GM18511 (cell line): ENCODE measurements around the gene KIDINS220.

Experiments
- ATAC-seq: cut with Tn5 transposase; IDR thresholded peaks from one replicate; pipeline ENCODE4 v1.9.1; 2021; ENCODE audit warnings: mild to moderate bottlenecking, moderate library complexity; ENCODE audit not compliant: unreplicated experiment

The KIDINS220 gene

DNA sequence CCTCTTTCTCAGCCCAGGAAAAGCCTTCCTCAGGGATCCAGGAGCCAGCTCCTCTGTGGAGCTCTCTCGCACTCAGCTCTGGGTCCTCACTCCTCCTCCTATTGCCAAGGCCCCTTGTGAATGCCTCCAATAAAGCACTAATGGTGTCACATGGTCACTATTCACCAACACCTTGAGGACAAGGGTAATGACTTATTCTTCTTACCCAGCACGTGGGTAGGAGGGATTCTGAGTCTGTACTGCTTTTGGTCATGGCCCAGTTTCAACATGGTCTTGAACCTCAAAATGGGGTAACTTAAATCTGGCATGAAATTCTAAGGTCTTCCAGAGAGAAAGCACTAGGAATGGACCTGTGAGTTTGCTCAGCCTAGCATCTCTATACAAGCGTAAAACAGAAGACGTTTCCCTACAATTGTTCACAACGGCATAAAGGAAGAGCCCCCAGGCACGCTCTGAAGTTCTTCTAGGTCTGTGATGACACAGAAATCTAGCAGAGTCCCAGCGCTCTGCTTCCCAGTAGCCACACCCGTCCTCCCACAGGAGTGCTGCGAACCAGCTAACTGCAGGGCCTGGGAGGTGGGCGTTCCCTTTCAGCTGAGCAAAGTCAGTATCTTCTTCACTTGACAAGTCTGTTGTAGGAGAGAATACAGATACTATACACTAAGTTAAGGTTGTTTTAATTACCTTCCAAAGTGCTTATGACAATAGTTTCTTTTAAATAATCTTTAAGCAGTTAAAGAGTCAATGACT lies 14.6 kb upstream of the KIDINS220 start:
- no peak for ATAC-seq

DNA sequence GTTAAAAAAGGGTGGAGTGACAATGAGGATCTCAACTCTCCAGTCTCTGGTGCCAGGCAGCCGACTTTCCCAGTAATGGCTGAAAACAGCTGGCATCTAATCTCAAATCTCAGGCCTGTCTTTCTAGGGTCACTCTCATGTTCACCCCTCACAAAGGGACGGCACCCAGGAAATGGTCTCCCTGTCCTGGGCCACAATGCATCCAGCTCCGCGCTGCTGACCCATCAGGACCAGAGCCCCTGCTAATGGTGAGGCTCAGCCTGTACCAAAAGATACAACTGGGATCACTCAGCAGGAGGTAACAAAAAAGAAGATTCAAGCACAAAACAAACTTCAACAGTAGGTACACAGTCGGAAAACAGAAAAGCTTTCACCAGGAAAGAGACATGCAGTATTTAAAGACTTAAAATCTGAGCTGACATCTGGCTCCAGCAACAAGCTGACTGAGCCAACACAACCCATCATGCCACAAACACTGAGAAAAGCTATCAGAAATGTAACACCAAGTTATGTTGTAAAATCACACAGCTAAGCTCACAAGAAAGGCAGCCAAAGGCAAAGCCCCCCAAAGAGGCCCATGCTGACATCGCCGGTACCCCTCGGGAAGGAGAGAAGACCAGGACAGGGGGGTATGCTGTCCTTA lies 13.6 kb upstream of the KIDINS220 start:
- ATAC-seq = no peak

DNA sequence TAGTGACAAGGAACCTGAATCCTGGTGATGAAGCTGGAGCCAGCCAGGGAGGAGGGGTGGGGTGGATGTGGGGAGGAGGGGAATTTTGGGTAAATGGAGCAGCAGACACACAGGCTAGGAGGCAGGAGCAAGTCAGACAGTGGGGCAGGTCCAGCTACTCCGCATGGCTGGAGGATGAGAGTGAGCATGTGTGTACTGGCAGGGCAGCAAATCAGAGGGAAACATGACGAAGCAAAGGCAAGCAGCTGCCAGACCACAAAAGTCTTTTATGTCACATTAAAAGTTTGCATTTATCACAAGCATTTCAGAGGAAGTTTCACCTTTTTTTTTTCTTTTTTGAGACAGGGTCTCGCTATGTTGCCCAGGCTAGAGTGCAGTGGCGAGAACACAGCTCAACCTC lies 11.9 kb upstream of the KIDINS220 start:
- no peak for ATAC-seq

DNA sequence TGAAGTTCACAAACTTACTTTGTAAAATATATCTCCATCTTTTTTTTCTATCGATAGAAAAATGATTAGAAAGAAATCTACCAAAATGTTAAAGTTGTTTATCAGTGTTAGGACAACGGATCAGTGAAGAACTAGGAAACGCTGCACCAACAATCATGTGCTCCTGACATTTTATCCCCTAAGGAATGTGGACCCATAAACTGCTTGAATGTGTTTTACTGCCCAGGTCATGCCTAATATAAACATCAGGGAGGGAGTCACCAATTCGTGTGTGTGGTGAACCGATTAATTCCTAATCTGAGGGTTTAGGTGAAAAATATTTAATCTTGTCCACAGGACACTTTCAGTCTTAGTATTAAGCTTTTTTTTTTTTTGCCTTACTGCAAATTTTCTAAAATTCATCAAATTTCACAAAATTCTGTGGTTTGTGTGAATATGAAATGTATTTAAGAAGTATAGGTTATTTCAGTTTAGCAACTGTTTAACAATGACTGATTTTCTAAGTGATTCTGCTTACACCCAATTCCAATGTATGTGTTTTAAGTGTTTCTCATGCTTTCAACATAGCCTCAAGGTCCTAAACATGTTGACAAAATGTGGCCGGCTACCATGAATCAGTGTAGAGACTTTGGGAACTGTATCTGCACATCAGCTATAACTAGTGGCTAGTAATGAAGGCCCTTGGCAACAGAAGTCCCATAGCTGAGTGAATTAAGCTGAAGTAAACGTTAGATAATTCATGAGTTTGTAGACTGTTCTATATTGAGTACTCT lies 11.1 kb upstream of the KIDINS220 start:
- no peak for ATAC-seq

DNA sequence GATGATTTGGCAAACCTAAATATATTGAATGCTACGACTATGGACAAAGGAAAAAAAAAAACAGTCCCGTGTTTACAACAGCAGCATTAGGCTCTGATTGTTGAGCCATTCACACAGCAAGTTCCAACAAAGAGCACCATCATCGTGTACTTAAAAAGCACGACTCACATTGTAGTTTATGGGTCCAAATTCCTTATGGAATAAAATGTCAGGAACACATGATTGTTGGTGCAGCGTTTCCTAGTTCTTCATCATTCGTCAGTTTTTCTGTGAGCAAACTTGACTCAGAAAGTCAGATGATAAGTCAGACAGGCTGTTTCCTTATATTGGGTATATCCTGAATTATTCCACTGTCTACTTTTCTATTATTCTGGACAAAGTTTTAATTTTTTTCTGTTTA lies 10.0 kb upstream of the KIDINS220 start:
- ATAC-seq = no peak

DNA sequence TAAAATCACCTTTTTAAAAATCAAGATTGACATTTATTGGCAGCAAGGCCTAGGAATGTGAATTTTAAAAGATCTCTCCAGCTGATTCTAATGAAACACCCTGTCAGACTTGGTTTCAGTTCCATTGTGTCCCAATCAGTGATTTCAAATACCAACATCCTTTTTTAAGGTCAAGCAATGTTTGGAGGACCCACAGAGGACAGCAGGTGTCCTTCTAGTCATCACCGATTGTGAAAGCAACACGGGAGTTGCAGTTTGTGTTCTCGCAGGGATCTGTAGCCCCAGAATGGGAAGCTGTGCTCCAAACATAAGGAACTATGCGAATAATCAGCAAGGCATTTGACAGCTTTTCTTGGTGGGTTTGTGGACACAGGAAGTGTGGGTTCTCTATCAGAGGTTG lies 4.5 kb upstream of the KIDINS220 start:
- no peak for ATAC-seq

DNA sequence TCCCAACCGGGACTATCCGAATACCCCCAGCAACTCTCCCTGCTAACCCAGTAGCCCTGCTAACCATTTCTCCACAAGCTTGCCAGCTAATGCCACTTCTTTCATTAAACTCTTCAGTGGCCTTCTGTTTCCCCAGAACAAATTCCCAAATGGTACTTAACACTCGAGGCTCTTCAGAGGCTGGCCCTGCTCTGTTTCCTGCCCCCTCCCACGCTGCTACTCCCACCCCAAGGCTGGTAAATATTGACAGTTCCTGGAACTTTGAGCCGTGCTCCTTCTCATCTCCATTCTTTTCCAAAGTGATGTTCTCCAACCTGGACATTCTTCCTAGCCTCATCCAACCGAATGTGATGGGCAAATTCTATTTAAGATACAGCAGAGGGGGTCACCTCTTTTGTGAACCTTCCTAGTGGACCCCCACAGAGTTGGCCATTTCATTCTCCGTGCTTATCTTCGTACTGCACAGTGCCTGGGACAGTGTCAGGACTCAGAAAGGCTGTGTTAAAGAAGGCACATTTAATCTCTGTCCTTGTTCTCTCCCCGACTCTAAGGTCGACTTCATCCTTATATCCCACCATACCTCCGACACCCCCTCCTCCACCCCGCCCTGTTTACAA lies 3.2 kb upstream of the KIDINS220 start:
- no peak for ATAC-seq

DNA sequence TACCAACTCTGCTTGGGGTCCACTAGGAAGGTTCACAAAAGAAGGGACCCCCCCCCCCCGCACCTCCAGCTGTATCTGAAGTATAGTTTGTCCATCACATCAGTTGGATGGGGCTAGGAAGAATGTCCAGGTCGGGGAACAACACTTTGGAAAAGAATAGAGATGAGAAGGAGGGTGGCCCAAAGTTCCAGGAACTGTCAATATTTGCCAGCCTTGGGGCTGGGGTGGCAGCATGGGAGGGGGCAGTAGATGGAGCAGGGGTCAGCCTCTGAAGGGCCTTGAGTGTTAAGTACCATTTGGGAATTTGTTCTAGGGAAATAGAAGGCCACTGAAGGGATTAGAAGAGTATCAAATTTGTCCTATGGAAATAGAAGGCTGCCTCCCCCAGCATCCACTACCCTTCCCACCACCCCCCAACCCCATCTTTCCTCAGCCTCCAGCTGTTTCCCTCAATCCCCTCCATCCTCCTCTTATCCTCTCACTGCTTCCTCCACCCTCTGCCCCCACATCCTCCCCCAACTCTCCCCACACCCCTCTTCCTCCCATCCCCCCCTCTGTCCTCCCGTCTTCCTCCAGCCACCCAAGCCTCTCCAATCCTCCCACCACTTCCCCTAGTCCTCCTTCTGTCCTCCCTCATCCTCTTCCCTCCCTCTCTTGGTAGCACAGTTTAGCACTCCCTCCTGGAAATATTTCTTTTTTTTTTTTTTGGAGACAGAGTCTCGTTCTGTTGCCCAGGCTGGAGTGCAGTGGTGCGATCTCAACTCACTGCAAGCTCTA lies 2.0 kb upstream of the KIDINS220 start:
- ATAC-seq = no peak

DNA sequence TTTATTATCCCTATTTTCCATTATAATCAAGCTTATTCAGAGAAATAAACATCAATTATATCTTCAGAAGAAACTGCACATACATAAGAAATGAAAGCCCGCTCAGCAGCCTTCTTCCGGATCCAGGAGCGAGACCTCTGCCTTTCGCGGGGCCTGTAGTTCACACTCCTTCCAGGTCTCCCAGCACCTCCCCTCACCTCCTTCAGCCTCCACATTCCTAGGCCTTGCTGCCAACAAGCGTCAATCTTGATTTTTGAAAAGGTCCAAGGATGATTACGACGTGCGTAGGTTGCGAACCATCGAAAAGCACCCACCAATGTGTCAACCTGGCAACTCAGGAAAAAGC lies 355 bp upstream of the KIDINS220 start:
- no peak for ATAC-seq

DNA sequence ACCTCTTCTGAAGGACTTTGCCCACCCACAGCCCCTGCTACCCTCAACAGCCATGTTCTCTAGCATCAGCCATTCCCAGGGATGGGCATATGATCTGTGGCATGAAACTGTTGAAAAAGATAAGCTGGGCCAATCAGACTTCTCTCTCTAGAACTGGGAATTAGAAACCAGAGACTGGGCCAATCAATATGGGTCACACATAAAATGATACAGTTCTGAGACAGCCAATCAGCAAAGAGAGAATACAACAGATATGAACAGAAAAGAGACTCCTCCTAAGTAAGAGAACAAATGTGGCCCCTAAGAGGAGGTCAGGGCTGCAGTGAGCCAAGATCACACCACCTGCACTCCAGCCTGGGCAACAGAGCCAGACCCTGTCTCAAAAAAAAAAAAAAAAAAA lies 2.1 kb downstream of the KIDINS220 start:
- no peak for ATAC-seq

DNA sequence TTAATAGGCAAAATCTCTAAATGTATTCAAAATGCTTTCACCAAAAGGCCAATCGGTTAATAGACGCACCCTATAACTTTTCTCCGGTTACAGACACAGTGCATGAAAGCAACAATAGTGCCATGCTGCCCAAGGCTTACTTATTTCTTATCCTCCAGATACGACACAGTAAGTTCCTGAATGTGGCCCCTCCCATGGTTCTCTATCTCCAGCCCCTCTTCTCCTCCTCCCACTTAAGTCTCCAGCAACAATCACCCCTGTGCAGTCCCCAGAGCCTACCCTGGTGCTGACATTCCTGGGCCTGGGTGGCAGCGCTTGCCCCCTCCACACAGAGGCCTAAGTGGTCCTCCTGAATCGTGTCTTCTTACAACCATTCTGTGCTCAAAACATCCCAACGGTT lies 3.6 kb downstream of the KIDINS220 start:
- no peak for ATAC-seq

DNA sequence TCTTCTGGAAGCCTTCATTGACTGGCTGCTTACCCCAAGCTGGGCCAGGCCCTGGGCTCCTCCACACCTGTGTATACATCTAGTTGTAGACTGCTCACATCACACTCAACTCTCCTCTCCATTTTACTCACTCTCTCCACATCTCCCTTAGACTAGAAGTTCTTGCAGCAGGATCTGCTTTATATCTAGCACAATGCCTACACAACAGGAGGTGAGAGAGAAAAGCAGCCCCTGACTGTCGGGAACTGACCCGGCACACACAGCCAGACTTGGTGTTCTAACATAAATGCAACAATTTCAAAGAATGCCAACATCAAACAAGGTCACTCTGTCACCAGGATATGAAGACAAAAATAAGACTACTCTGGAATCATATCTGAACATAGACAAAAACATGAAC lies 5.9 kb downstream of the KIDINS220 start:
- no peak for ATAC-seq

DNA sequence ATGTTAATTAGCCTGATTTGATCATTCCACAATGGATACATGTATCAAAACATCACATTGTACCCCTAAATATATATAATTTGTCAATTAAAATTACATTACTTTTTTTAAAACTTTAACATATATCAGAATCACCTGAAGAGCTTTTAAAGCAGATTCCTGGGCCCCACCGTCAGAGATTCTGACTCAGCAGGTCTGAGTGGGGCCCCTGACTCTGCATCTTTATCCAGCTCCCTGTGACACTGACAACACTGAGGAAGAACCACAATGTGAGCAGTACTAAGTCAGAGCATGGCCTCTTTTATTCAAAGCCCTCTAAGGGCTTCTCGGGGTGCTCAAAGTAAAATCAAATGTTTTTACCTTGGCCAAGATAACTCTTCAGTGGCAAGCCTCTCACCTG lies 9.7 kb downstream of the KIDINS220 start:
- ATAC-seq = no peak

DNA sequence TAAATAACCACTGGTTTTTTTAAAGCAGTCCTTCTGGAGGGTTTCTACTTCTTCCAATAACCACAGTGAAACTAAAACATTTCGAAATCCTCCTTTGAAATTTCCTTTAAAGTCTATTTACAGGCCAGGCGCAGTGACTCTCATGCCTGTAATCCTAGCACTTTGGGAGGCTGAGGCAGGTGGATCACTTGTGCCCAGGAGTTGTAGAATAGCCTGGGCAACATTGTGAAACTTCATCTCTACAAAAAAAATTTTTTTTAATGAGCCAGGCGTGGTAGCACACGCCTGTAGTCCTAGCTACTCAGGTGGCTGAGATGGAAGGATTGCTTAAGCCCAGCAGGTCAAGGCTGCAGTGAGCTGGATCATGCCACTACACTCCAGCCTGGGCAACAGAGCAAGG lies 15.2 kb downstream of the KIDINS220 start:
- no peak for ATAC-seq

DNA sequence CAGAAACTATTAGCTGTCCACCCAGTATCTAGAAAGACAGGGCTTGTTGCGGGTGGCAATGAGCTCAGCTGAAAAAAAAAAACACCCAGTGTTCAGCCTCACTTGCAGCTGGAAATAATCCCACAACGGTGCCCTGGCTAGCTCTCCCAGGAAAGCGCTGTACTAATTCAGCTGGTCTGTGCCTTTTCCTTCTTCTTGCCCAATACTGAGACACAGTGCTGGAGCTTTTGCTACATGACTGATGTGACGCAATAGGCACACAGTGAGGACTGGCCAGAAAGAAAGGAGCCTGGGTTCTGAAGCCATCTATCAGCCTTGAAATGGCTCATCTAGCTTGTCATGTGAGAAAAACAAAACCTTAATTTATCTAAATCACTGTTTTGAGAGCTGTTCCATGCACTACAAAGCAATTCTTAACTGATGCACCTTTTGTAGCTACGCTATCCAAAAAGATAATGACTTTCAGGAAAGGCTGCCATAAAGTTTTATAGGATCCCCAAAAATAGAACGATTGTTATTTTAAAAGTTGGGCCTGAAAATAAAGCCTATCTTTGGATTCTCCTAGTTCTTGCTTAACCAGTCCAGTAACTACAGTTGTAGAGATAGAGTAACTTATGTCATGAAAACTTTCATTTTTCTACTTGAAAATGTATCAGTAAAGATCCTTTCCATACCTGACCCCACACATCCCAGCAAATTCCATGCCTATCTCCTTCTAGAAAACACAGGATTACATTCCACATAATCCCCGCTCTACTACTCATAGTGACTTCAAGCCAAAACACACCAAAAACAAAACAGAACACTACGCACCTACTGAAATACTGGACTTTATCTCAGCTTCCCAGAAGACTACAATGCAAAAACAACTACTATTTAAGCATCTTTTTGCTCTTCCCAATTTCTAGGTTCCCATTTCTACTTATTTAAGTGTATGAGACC lies 15.9 kb downstream of the KIDINS220 start:
- ATAC-seq = no peak

DNA sequence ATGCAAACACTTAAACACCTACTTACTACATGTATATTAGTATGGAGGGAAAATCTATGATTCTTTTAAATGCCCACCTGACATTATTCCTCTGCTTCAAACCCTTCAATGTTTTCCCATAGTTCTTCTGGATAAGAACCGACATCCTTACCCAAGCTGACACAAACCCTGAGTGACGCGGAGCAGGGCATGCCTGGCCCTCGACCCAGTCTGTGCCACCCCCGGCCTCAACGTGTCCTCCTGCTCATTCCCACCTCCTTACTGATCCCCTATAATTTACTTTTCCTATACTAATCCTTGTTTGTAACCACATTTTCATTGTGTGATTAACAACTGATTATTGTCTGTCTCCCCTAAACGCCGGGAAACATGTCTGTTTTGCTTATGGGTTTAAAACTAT lies 17.5 kb downstream of the KIDINS220 start:
- ATAC-seq = no peak

DNA sequence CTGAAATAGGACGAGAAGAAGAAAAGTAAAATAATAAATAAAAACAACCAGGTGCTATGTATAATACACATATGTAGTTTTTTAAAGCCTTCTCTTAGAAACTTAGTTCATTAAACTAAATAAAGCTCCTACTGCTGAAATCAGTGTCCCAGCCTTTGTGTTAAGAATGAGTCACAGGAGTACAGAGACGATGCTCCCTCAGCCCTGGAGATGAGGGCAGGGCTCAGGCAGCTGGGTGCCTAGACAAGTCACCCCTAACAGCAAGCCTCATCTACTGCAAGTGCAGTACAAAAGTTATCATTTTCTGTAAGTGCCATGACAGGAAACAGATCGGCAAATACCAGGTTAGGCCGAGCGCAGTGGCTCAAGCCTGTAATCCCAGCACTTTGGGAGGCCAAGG lies 18.2 kb downstream of the KIDINS220 start:
- ATAC-seq = no peak

DNA sequence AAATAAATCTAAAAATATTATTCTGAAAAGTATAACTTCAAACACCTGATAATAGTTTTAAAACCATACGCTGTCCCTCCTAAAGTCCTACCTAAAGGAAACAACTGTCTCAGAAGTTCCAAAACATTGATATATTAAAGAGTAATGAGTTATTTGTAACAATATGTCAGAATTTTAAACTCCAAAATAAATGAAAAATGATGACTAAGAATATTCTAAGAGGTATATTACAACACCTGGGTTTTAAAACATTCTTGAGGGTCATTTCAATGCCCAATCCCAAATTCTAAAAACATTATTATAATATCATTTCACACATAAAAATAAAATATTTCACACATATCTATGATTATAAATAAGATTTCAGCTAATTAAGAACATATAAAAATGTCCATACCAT lies 20.2 kb downstream of the KIDINS220 start:
- no peak for ATAC-seq

DNA sequence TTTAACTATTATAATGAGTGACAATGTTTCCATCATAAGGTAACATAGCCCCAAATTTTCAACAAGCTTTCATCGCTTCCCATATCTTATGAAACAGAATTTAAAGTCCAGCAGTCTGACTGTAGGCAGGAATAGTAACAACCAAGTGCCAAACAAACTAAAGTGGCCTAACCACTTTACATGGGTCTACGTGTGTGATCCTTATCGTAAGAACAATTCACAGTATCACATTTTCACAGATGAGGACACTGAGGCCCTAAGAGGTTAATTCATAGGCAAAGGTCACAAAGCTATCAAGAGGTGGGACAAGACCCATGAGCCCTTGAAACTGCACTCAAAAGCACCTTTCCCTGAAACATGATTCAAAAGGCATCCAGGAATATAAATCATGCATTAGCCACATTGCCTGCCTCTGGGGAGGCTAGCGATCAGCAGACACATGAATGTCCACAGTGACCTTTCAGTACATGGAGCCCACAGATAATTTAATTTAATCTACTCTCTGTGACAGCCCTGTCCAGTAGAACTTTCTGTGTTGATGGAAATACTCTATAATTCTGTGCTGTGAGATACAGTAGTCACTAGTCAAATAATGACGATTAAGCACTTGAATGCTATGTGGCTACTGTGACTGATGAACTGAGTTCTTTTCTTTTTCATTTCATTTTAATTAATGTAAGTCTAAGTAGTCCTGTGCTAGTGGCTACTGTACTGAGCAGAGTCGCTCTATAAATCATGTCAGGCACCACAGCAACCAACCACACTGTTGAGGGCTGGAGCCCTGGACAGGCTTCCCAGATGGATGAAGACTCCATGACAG lies 30.3 kb downstream of the KIDINS220 start:
- ATAC-seq = no peak
